ENCODE measurements around the gene MAST4.
"Not testable (repeated sequence)": the region's sequence is repeated elsewhere in the genome, so short reads cannot be mapped to it uniquely, and the experiment has no call there.

Gene MAST4

DNA sequence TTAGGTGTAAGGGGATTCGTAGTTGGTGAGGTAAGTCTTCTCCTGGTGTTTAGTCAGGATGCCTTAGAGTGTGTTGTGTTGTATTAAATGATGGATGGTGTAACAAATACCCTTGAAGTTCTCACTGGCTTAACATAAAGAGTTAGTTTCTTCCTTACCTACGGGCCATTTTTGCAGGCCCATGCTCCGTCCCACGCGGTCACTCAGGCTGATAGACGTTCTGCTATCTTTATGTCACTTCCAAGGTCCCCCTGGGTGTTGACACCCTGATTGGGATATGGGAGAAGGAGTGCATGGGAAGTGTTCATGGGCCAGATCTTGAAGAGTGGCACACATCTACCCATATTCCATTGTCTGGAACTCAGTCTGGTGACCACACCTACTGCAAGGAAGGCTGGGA lies 214.0 kb downstream of the MAST4 start:
- ATAC-seq (no peak), DNase-seq (ENCODE audit: low spot score in 2 of 2) (no peak)
- Mint-ChIP-seq H3K27ac (no peak overlapping the region), H3K4me1 (peaks cover 7% of the 10 kb centered on the region), H3K9me3 (no peaks in the 10 kb centered on the region), H3K4me3 (no peak overlapping the region), H3K36me3 (no peaks in the 10 kb centered on the region)

DNA sequence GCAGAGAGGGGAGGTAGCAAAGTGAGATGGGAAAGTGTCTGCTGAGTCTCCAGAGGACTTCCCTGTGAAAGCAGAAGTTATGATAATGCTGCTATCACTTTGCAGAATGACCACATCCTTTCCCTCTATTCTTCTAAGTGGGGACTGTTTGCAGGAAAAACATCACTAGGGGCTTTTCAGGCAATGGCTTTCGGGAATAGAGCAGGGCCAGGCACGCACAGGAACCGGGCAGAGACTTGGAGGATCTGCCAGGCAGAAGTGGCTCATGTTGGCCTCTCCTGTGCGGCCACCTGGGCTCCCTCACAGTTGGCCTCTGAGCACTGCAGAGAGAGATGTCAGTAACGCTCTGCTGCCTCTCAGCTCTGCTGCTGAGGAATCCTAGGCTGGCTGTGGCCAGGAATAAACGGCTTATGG lies 214.7 kb downstream of the MAST4 start:
- H3K36me3 Mint-ChIP-seq: no peaks in the 10 kb centered on the region
- no peak overlapping the region for H3K27ac Mint-ChIP-seq
- H3K4me3 Mint-ChIP-seq: no peak overlapping the region
- H3K4me1 Mint-ChIP-seq: peaks cover 7% of the 10 kb centered on the region
- ATAC-seq (peak; percentile 50), DNase-seq (ENCODE audit: low spot score in 2 of 2) (no peak)
- no peaks in the 10 kb centered on the region for H3K9me3 Mint-ChIP-seq

DNA sequence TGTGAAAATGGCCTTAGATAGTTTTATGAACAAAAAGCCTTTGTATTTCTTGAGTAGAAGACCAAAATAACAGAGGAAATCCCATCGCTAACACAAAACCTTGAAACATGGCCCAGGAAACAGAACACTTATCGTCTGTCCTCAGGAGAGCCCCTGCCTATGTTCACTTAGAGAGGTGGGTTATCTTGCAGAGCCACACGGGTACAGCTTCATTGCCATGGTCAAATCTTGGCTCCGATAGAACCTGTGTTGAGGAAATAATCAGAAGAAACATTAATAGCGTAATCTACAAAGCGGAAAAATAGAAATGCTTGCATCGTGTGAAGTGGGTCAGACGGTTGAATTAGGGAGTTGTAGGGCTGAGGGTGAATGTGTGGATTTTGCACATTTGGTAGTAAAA lies 216.1 kb downstream of the MAST4 start:
- DNase-seq (ENCODE audit: low spot score in 2 of 2) (no peak), ATAC-seq (no peak)
- Mint-ChIP-seq H3K27ac (no peak overlapping the region), H3K4me3 (no peak overlapping the region), H3K9me3 (no peaks in the 10 kb centered on the region), H3K36me3 (no peaks in the 10 kb centered on the region), H3K4me1 (peaks cover 7% of the 10 kb centered on the region)

- no peak overlapping the region for H3K4me3 Mint-ChIP-seq
- no peak overlapping the region for H3K27ac Mint-ChIP-seq
- no peak for DNase-seq (ENCODE audit: low spot score in 2 of 2)
- H3K36me3 Mint-ChIP-seq: no peaks in the 10 kb centered on the region
- ATAC-seq: no peak
- H3K4me1 Mint-ChIP-seq: peaks cover 7% of the 10 kb centered on the region
- no peaks in the 10 kb centered on the region for H3K9me3 Mint-ChIP-seq
Observed at GRCh38 chr5:66813306-66813705, 217.1 kb downstream of the MAST4 start.

- Mint-ChIP-seq H3K4me1 (peaks cover 7% of the 10 kb centered on the region), H3K9me3 (no peaks in the 10 kb centered on the region), H3K4me3 (no peak overlapping the region), H3K27ac (no peak overlapping the region), H3K36me3 (no peaks in the 10 kb centered on the region)
- peak; percentile 21 to 68 for DNase-seq (ENCODE audit: low spot score in 2 of 2)
- ATAC-seq: peak; percentile 79
Observed at GRCh38 chr5:66814146-66814991, 218.2 kb downstream of the MAST4 start.

GRCh38 chr5:66818304-66818934 lies 222.2 kb downstream of the MAST4 start:
- Mint-ChIP-seq H3K9me3 (no peaks in the 10 kb centered on the region), H3K36me3 (peaks cover 6% of the 10 kb centered on the region)

DNA sequence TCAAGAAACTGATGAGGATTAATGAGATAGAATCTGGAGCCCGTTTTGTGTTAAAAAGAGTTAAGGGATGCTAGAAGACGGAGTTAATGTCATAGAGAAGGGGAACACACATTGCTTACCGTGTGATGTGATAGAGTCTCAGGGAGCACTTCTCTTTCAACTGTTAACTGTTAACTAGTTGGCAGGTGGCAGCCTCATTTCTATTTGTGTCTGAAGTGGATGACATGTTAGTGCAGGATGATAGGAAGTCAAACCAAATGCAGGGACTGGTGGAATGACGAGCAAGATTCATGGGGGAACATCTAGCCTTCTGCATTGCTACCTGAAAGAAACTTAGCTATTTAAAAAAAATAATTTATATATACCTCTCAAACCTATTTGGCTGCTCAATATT lies 222.7 kb downstream of the MAST4 start:
- Mint-ChIP-seq H3K36me3 (peaks cover 6% of the 10 kb centered on the region), H3K9me3 (no peaks in the 10 kb centered on the region), H3K4me3 (no peak overlapping the region), H3K4me1 (peaks cover 24% of the 10 kb centered on the region), H3K27ac (no peak overlapping the region)
- DNase-seq (ENCODE audit: low spot score in 2 of 2) (no peak), ATAC-seq (no peak)

More at GRCh38 chr5:66818304-66818934, 222.2 kb downstream of the MAST4 start:
- H3K27ac Mint-ChIP-seq: no peak overlapping the region
- DNase-seq (ENCODE audit: low spot score in 2 of 2): no peak
- peaks cover 27% of the 10 kb centered on the region for H3K4me1 Mint-ChIP-seq
- no peak for ATAC-seq
- no peak overlapping the region for H3K4me3 Mint-ChIP-seq

- ATAC-seq: no peak
- H3K4me1 Mint-ChIP-seq: peaks cover 29% of the 10 kb centered on the region
- no peak overlapping the region for H3K27ac Mint-ChIP-seq
- H3K36me3 Mint-ChIP-seq: peaks cover 6% of the 10 kb centered on the region
- H3K9me3 Mint-ChIP-seq: no peaks in the 10 kb centered on the region
- no peak overlapping the region for H3K4me3 Mint-ChIP-seq
- no peak for DNase-seq (ENCODE audit: low spot score in 2 of 2)
Observed at GRCh38 chr5:66820630-66821207, 224.5 kb downstream of the MAST4 start.

DNA sequence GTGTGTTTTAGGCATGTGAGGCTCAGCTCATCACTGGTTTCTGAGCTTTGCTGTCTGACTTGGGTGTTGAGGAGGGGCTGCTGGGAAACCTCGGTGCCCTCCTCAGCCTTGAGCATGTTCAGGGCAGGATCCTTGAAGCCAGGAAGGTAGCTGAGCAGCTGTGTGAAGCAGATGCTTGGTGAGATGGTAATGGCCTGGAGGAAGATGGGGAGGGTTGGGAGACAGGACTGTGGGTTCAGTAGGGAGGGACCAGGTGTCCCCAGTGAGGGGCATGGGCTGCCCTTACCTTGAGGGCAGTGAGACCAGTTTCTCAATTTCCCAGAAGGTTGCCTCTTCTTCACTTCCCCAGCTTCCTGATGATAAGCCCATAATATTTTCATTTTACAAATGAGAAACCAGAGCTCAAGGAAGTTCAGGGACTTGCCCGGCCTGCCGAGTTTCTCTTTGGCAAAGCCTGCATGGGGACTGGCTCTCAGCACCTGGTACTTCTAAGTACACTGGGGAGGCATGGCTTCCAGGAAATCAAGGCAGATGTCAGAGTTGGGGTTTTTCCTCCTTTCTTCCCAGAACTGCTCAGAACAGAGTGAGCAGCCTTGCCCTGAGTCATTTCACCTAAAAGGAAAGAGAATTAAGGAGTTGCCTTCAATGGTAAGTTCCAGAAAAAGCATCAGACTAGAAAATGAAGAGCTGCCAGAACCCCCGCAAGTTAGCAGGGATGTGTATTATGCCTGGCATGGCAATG lies 225.7 kb downstream of the MAST4 start:
- peaks cover 6% of the 10 kb centered on the region for H3K36me3 Mint-ChIP-seq
- peak overlapping the region; percentile 95 for H3K27ac Mint-ChIP-seq
- DNase-seq (ENCODE audit: low spot score in 2 of 2) (peak; percentile 14 to 79), ATAC-seq (peak; percentile 90)
- no peaks in the 10 kb centered on the region for H3K9me3 Mint-ChIP-seq
- peak overlapping the region; percentile 59 for H3K4me3 Mint-ChIP-seq
- H3K4me1 Mint-ChIP-seq: peaks cover 29% of the 10 kb centered on the region

DNA sequence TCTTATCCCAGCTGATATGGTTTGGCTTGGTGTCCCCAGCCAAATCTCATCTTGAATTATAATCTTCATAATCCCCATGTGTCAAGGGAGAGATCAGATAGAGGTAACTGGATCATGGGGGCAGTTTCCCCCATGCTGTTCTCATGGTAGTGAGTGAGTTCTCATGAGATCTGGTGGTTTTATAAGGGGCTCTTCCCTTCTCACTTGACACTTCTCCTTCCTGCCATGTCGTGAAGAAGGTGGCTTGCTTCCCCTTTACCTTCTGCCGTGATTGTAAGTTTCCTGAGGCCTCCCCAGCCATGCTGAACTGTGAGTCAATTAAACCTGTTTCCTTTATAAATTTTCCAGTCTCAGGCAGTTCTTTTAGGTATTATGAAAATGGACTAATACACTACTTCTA lies 226.7 kb downstream of the MAST4 start:
- not testable (repeated sequence) for H3K9me3 Mint-ChIP-seq; H3K36me3 Mint-ChIP-seq; DNase-seq (ENCODE audit: low spot score in 2 of 2); ATAC-seq
- peaks cover 30% of the 10 kb centered on the region for H3K4me1 Mint-ChIP-seq
- H3K4me3 Mint-ChIP-seq: peak overlapping the region; percentile 59
- H3K27ac Mint-ChIP-seq: peak overlapping the region; percentile 95

- Mint-ChIP-seq H3K9me3 (no peaks in the 10 kb centered on the region), H3K36me3 (peaks cover 6% of the 10 kb centered on the region), H3K27ac (peak overlapping the region; percentile 95), H3K4me1 (peaks cover 44% of the 10 kb centered on the region), H3K4me3 (no peak overlapping the region)
- DNase-seq (ENCODE audit: low spot score in 2 of 2) (no peak), ATAC-seq (peak; percentile 51)
Observed at GRCh38 chr5:66824476-66824875, 228.3 kb downstream of the MAST4 start.

DNA sequence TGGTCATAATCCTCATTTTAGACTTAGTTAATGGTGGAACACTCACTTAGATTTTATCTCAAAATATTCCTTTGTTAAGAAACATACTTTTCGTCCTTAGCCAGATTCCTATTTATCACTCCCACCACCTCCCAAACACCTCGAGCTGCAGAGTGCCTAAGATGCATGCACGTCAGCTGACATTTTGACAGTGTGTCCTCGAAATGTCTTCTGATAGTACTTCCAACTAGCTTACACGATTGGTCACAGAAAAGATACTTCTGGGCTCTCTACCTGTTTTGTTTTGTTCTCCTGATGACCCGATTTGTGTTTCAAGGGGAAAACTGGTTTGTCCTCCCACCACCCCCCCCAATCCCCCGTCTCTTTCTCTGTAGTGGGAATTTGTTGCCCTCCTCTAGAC lies 230.1 kb downstream of the MAST4 start:
- no peak for ATAC-seq
- Mint-ChIP-seq H3K27ac (no peak overlapping the region), H3K4me1 (peaks cover 52% of the 10 kb centered on the region), H3K36me3 (peaks cover 6% of the 10 kb centered on the region), H3K4me3 (no peak overlapping the region), H3K9me3 (no peaks in the 10 kb centered on the region)
- DNase-seq (ENCODE audit: low spot score in 2 of 2): no peak

GRCh38 chr5:66826696-66827095 lies 230.5 kb downstream of the MAST4 start:
- Mint-ChIP-seq H3K36me3 (peaks cover 6% of the 10 kb centered on the region), H3K4me3 (no peak overlapping the region), H3K4me1 (peaks cover 48% of the 10 kb centered on the region), H3K27ac (no peak overlapping the region), H3K9me3 (no peaks in the 10 kb centered on the region)
- no peak for ATAC-seq
- DNase-seq (ENCODE audit: low spot score in 2 of 2): no peak

DNA sequence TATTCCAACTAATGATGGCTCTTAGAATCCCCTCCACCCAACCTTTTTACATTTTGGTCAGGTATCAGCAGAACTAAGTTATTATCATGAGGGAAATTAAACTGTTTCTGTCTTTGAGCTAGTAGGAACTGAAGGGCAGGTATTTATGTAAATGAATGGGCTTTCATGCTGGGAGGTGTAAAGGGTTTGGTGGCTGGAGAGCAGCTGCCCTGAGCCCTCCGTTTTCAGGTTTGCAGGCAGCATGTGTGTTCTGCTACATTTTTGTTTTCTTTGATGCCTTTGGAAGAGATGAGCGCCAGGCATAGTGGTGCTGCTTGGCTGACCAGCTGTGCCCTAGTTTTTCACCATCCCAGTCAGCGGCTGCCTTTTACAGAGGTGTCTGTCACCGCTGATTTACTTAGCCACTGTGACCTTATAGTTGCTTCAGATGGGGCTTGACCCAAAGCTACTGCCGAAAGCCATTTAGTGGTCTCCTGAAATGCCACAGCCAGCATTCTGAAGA lies 231.9 kb downstream of the MAST4 start:
- Mint-ChIP-seq H3K9me3 (no peaks in the 10 kb centered on the region), H3K27ac (peak overlapping the region; percentile 79), H3K36me3 (no peaks in the 10 kb centered on the region), H3K4me1 (peaks cover 34% of the 10 kb centered on the region), H3K4me3 (peak overlapping the region; percentile 81)
- ATAC-seq: no peak
- DNase-seq (ENCODE audit: low spot score in 2 of 2): no peak

Data from stimulated activated effector memory CD8-positive, alpha-beta T cell treated with anti-CD3 and anti-CD28 coated beads, Interleukin-12 subunit alpha, Interleukin-12 subunit beta, amount 100 ng/mL, for 72 hours (primary cell).